Endothelial cell of umbilical vein (primary cell): ENCODE measurements around the gene SECISBP2.

Source experiments
- CTCF ChIP-seq, 2 donors: IDR thresholded peaks; 1 replicate in 1 of 2; 2 replicates in 1 of 2; pipeline ENCODE4 v1.5.1; 2011; ENCODE audit warnings: low read length in 2 of 2, mild to moderate bottlenecking in 2 of 2, moderate library complexity in 2 of 2, control low read depth in 1 of 2, inconsistent platforms in 1 of 2, low read depth in 1 of 2; ENCODE audit not compliant: insufficient read depth in 1 of 2; ENCODE audit errors: extremely low read depth in 1 of 2
- EZH2 ChIP-seq: IDR thresholded peaks from 2 replicates; pipeline ENCODE4 v1.6.1; 2012; ENCODE audit warnings: borderline replicate concordance, low read depth, mild to moderate bottlenecking, moderate library complexity, low read length, inconsistent platforms; ENCODE audit not compliant: severe bottlenecking
- FOS ChIP-seq: IDR thresholded peaks from 2 replicates; pipeline ENCODE4 v1.6.1; 2011; ENCODE audit warnings: mild to moderate bottlenecking, low read length, moderate library complexity, borderline replicate concordance; ENCODE audit not compliant: insufficient read depth
- MYC ChIP-seq: IDR thresholded peaks from one replicate; pipeline ENCODE4 v1.6.1; 2011; ENCODE audit warnings: mild to moderate bottlenecking, low read depth, low read length
- POLR2A ChIP-seq: IDR thresholded peaks from 2 replicates; pipeline ENCODE4 v1.6.1; 2012; ENCODE audit warnings: low read depth, mild to moderate bottlenecking, control low read depth, low read length
- POLR2AphosphoS5 ChIP-seq: IDR thresholded peaks from 2 replicates; pipeline ENCODE4 v1.6.1; 2012; ENCODE audit warnings: low read depth, mild to moderate bottlenecking, control low read depth, low read length, moderate library complexity; ENCODE audit not compliant: insufficient read depth
- TF ChIP-seq, protein P1 (sequence below): IDR thresholded peaks from 2 replicates; pipeline ENCODE4 v1.6.1; 2011; ENCODE audit not compliant: insufficient read depth, insufficient read length

- TF ChIP-seq CTCF (IDR thresholded peaks at IDR 0.05; ENCODE audit: extremely low read depth in 1 of 2, insufficient read depth in 1 of 2, low read depth in 1 of 2, low read length in 2 of 2) = no peak
- TF ChIP-seq POLR2A = no peak
- TF ChIP-seq, protein P1, sequence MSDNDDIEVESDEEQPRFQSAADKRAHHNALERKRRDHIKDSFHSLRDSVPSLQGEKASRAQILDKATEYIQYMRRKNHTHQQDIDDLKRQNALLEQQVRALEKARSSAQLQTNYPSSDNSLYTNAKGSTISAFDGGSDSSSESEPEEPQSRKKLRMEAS = no peak
- TF ChIP-seq POLR2AphosphoS5 = no peak
- no peak for TF ChIP-seq MYC
- TF ChIP-seq FOS = no peak
- no peak for TF ChIP-seq EZH2
These were observed 7.4 kb downstream of the SECISBP2 start for GRCh38 chr9:89325733-89326132.
